ENCODE results near the gene BCAM. TPM values are rescaled to one million over a fixed set of nuclear protein-coding genes. Genes with fewer than 3 reads are reported as not detected.
"Not testable (repeated sequence)": the region's sequence is repeated elsewhere in the genome, so short reads cannot be mapped to it uniquely, and the experiment has no call there.

Gene BCAM
- total RNA-seq, 1 experiment from 2014 or later = 78.7 TPM

GRCh38 chr19:44772144-44772543 lies 36.8 kb upstream of the BCAM start:
- H4K20me1 ChIP-seq (ENCODE audit: insufficient read depth); H3K27me3 ChIP-seq (ENCODE audit: insufficient read depth, low read length); H3K4me3 ChIP-seq (replicated peaks in 1 of 2; ENCODE audit: low read depth in 1 of 2, low read length in 2 of 2); H3K36me3 ChIP-seq (ENCODE audit: control insufficient read depth in 1 of 2, insufficient read depth in 2 of 2, low read length in 2 of 2); ATAC-seq; H2AFZ ChIP-seq (ENCODE audit: low read depth, low read length, poor library complexity, severe bottlenecking); H3K9me3 ChIP-seq (ENCODE audit: control insufficient read depth in 1 of 2, insufficient read depth in 1 of 2, low read depth in 1 of 2, low read length in 2 of 2); intact Hi-C loops (cut with micrococcal nuclease); DNase-seq (ENCODE audit: low read depth, low spot score); H3K27ac ChIP-seq (ENCODE audit: low read depth, low read length); H3K9ac ChIP-seq (ENCODE audit: low read length); H3K4me2 ChIP-seq (ENCODE audit: low read length); BruUV-seq (replicated peaks); H3K9me2 ChIP-seq (ENCODE audit: insufficient read depth); H3K79me2 ChIP-seq (ENCODE audit: insufficient read depth, low read length): not testable (repeated sequence)
- ChIA-PET RAD21 (ENCODE audit: low non-redundant PET in 1 of 2, low total read pairs in 2 of 2, uncharacterized antibody in 2 of 2, unreplicated experiment in 2 of 2) (interaction anchor here (0.5 to 2.9 kb wide), 5 partner anchors 48 to 1085 kb away, joined by 3 to 75 read pairs (median 12); no protein-coding TSS in a partner anchor), CTCF (interaction anchor here (0.8 to 5.8 kb wide), 8 partner anchors 10 to 195 kb away, joined by 3 to 219 read pairs (median 15); no protein-coding TSS in a partner anchor), POLR2A (interaction anchor here (0.6 to 2.4 kb wide), 3 partner anchors 11 to 48 kb away, joined by 3 to 17 read pairs (median 4); no protein-coding TSS in a partner anchor)
- peaks cover 47 to 64% of the 10 kb centered on the region in 2 experiments for H3K4me1 ChIP-seq (ENCODE audit: control insufficient read depth in 1 of 2, insufficient read depth in 2 of 2, low read length in 2 of 2)

DNA sequence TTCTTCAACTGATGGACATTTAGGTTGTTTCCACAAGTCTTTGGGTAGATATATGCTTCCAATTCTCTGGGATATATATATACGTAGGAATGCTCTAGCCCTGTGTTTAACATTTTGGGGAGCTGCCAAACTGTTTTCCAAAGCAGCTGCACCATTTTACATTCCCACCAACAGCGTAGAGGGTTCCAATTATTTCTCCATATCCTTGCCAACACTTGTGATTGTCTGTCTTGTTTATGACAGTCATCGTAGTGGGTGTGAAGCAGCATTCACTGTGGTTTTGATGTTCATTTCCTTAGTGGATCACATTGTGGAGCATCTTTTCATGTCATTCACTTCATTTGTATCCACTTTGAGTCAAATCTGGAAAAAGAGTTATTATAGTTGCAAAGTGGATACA lies 35.9 kb upstream of the BCAM start:
- H4K20me1 ChIP-seq (ENCODE audit: insufficient read depth) = no peaks in the 10 kb centered on the region
- ChIA-PET RAD21 (ENCODE audit: low non-redundant PET in 1 of 2, low total read pairs in 2 of 2, uncharacterized antibody in 2 of 2, unreplicated experiment in 2 of 2) (interaction anchor here in 1 of 2 experiments (0.9 to 2.9 kb wide), 2 partner anchors 49 to 83 kb away, joined by 4 to 12 read pairs; no protein-coding TSS in a partner anchor), CTCF (interaction anchor here (1.1 to 5.8 kb wide), 2 partner anchors 10 to 50 kb away, joined by 4 to 219 read pairs; no protein-coding TSS in a partner anchor), POLR2A (interaction anchor here (1.2 to 1.9 kb wide), 4 partner anchors 31 to 185 kb away, joined by 4 to 5 read pairs (median 4); no protein-coding TSS in a partner anchor)
- H2AFZ ChIP-seq (ENCODE audit: low read depth, low read length, poor library complexity, severe bottlenecking) = no peak overlapping the region
- no peak overlapping the region; the same call in 1 of the 2 replicates for H3K27ac ChIP-seq (ENCODE audit: low read depth, low read length)
- peaks cover 4% of the 10 kb centered on the region; the same call in 1 of the 2 replicates for H3K79me2 ChIP-seq (ENCODE audit: insufficient read depth, low read length)
- intact Hi-C loops (cut with micrococcal nuclease) = no loop called here
- H3K9me3 ChIP-seq (ENCODE audit: control insufficient read depth in 1 of 2, insufficient read depth in 1 of 2, low read depth in 1 of 2, low read length in 2 of 2) = no peaks in the 10 kb centered on the region
- no peak overlapping the region for H3K9ac ChIP-seq (ENCODE audit: low read length)
- H3K4me1 ChIP-seq (ENCODE audit: control insufficient read depth in 1 of 2, insufficient read depth in 2 of 2, low read length in 2 of 2) = peaks cover 50 to 64% of the 10 kb centered on the region in 2 experiments
- H3K36me3 ChIP-seq (ENCODE audit: control insufficient read depth in 1 of 2, insufficient read depth in 2 of 2, low read length in 2 of 2) = no peaks in the 10 kb centered on the region
- no peaks in the 10 kb centered on the region for H3K27me3 ChIP-seq (ENCODE audit: insufficient read depth, low read length)
- H3K4me2 ChIP-seq (ENCODE audit: low read length) = no peak overlapping the region
- no peaks in the 10 kb centered on the region for H3K9me2 ChIP-seq (ENCODE audit: insufficient read depth)
- no peak for DNase-seq (ENCODE audit: low read depth, low spot score)
- no peak overlapping the region for H3K4me3 ChIP-seq (replicated peaks in 1 of 2; ENCODE audit: low read depth in 1 of 2, low read length in 2 of 2)
- BruUV-seq (replicated peaks) = no TSS peak
- 0 out of 2 replicates have a peak, but pooled peaks have one; percentile 36 for TF ChIP-seq CBX3 (IDR thresholded peaks at IDR 0.05; ENCODE audit: low read depth)
- no peak for TF ChIP-seq JUND (IDR thresholded peaks at IDR 0.05)
- TF ChIP-seq, protein P1, sequence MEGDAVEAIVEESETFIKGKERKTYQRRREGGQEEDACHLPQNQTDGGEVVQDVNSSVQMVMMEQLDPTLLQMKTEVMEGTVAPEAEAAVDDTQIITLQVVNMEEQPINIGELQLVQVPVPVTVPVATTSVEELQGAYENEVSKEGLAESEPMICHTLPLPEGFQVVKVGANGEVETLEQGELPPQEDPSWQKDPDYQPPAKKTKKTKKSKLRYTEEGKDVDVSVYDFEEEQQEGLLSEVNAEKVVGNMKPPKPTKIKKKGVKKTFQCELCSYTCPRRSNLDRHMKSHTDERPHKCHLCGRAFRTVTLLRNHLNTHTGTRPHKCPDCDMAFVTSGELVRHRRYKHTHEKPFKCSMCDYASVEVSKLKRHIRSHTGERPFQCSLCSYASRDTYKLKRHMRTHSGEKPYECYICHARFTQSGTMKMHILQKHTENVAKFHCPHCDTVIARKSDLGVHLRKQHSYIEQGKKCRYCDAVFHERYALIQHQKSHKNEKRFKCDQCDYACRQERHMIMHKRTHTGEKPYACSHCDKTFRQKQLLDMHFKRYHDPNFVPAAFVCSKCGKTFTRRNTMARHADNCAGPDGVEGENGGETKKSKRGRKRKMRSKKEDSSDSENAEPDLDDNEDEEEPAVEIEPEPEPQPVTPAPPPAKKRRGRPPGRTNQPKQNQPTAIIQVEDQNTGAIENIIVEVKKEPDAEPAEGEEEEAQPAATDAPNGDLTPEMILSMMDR (IDR thresholded peaks at IDR 0.05 in 2 of 3, conservative IDR thresholded peaks at IDR 0.05 in 1 of 3; ENCODE audit: borderline replicate concordance in 1 of 3, insufficient read depth in 1 of 3, low read depth in 2 of 3, low read length in 2 of 3) = no peak
- no peak for TF ChIP-seq ELF1 (IDR thresholded peaks at IDR 0.05; ENCODE audit: borderline replicate concordance, low read depth)
- no peak for ATAC-seq

All from HCT116 (cell line).